Fibroblast of mammary gland (primary cell): ENCODE results near the gene PLVAP.

Source experiments
- DNase-seq: peaks from one replicate; pipeline ENCODE4 v3.0.0-alpha.2; 2010; ENCODE audit warnings: low read depth
- H3K4me3 ChIP-seq: 2 replicates; pipeline ENCODE4 v1.5.1; 2011; ENCODE audit warnings: low read depth, mild to moderate bottlenecking, low read length, moderate library complexity; ENCODE audit not compliant: control insufficient read depth
- CTCF ChIP-seq: conservative IDR thresholded peaks from 2 replicates; pipeline ENCODE4 v1.5.1; 2011; ENCODE audit warnings: low read depth, low read length, inconsistent platforms; ENCODE audit not compliant: control insufficient read depth, insufficient read depth

PLVAP gene

DNA sequence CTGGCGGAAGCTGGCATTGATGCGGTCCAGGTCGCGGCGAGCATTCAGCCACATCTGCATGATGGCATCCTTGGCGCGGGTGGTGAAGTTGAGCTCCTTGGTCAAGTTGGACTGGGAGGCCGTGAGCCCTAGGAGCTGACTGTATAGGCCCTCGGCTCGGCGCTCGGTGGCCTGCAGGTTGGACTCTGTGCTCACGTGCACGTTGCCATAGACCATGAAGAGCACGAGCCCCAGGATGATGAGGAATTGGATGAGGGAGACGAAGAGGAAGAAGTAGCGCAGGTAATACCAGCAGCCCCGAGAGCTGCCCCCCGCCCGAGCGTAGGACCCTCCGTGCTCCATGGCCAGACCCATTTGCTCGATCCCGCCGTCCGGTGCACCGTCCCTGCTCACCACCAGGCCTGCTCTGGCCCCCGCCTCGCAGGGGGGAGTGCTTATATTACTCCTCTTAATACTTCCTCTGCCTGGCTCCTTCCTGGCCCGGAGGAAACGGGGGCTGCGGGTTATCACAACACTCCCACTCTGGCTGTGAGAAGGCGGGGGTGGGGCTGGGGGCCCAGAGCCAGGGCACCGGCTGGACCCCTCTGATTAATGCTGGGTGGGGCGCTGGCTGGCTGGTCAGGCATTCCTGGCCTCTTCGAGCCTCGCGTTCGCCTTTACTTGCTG, at the start of gene PLVAP:
Gene PLVAP, minus strand, starts transcription at position 408 of the 666 bp plus-strand sequence. Its CDS starts 54 bp downstream, at position 354.
- no peak within 1 kb of the TSS for H3K4me3 ChIP-seq
- no peak for DNase-seq
- TF ChIP-seq CTCF: no peak

DNA sequence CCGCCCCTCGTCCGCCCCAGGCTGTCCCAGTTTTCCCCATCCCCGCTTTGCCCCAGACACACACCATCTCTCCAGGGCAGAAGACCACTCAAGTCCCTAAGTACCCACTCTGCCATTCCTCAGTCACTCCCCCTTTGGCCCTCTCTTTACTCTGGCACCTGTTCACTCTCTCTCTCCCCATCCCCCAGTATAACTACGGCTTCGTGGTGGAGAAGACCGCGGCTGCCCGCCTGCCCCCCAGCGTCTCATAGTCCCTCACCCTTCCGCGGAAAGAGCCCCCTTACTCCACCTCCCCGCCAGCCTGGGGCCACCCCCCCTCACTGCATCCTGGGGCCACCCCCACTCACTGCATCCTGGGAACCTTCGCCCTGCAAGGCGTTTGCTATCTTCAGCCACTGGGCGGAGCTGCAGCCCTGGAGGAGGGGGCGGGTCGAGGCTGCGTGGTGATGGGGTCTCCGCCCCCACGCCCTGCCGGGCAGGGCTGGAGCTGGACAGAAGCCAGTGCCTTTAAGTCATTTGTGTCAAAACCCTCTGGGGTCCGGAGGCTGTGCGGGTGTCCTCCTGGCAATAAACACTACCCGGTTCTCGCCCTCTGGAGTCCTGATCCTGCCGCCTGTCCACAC, 47.7 kb upstream of the PLVAP start:
- DNase-seq: peak; percentile 23
- TF ChIP-seq CTCF: peak; percentile 34
- H3K4me3 ChIP-seq: no peak overlapping the region

- no peak for DNase-seq
- TF ChIP-seq CTCF: no peak
- H3K4me3 ChIP-seq: no peak overlapping the region
Measured at GRCh38 chr19:17423429-17424208, 46.5 kb upstream of the PLVAP start.

GRCh38 chr19:17421942-17422341, 44.8 kb upstream of the PLVAP start:
- TF ChIP-seq CTCF: no peak

DNA sequence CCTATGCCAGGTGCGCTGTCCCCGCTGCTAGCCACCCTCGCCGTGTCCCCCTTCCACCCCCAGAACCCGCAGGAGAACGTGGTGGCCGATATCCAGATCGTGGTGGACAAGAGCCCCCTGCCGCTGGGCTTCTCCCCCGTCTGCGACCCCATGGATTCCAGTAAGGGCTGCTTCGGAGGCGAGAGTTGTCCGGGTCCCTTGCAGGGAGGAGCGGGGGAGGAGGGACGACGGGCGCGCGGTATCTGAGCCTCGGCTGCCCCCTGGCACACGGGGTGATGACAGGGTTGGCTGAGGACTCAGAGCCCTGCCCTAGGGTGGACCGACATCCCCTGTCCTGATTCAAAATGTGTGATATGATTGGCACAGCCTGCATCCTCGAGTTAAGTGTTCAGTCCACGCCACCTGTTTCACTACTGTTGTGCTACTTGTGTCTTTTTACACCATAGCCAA, 43.4 kb upstream of the PLVAP start:
- peak overlapping the region; percentile 78 for H3K4me3 ChIP-seq
- no peak for TF ChIP-seq CTCF
- DNase-seq: no peak

More at GRCh38 chr19:17421942-17422341, 44.8 kb upstream of the PLVAP start:
- H3K4me3 ChIP-seq: no peak overlapping the region
- no peak for DNase-seq

DNA sequence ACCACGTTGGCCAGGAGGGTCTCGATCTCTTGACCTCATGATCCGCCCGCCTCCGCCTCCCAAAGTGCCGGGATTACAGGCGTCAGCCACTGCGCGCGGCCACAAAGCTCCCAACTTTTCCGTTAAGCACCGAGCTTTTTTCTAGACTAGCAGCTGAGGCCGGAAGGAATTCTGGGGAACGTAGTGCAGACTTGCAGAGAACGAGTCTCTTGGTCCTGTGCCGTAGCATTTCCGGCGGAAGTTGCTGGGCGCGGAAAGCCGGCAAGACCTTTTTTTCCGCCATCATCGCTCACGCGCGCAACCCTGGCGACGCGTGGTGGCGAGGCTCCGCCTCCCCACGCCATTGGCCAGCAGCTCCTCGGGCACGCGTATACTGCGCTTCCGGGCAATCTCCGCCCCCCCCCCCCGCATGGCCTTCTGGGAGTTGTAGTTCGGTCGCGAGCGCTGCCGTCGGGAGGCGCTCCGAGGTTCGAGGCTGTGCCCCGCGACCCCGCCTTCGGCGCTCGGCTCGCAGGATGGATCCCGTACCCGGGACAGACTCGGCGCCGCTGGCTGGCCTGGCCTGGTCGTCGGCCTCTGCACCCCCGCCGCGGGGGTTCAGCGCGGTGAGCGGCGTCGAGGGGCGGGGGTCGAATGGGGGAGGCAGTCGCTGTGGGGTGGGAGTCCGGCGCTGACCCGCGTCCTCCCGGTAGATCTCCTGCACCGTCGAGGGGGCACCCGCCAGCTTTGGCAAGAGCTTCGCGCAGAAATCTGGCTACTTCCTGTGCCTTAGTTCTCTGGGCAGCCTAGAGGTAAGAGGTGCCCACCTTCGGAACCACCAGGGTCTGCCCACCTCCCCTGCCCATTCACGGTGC, 42.7 kb upstream of the PLVAP start, which contains the start of gene MVB12A:
Gene MVB12A, plus strand, starts transcription at position 427 of the 854 bp plus-strand sequence. Its CDS starts 89 bp downstream, at position 516.
- H3K4me3 ChIP-seq: peak within 1 kb of the TSS; percentile 78
- peak; percentile 99 for DNase-seq
- no peak for TF ChIP-seq CTCF
